DND-41 (cell line): Measurements from ENCODE around the gene CKAP5.

ENCODE experiments used
- ATAC-seq: fragments of 200-7000 bp; cut with Tn5 transposase; 3 replicates; pipeline ENCODE4 v1.9.1; 2021; ENCODE audit warnings: low read depth; ENCODE audit not compliant: insufficient read depth
- DNase-seq: peaks from one replicate; pipeline ENCODE4 v3.0.0-alpha.2; 2020
- H2AFZ ChIP-seq: 2 replicates; pipeline ENCODE4 v1.6.0; 2012; ENCODE audit warnings: low read depth, low read length
- H3K27ac ChIP-seq: 2 replicates; pipeline ENCODE4 v1.5.1; 2012; ENCODE audit warnings: low read length, inconsistent platforms
- H3K27me3 ChIP-seq: fragments of 200-600 bp; sonication (generic); 2 replicates; pipeline ENCODE4 v1.6.0; 2012; ENCODE audit warnings: low read length, mild to moderate bottlenecking, inconsistent platforms; ENCODE audit not compliant: insufficient read depth, poor library complexity
- H3K36me3 ChIP-seq: 2 replicates; pipeline ENCODE4 v1.5.1; 2012; ENCODE audit warnings: low read length, inconsistent platforms; ENCODE audit not compliant: insufficient read depth
- H3K4me1 ChIP-seq: 2 replicates; pipeline ENCODE4 v1.5.1; 2012; ENCODE audit warnings: mild to moderate bottlenecking, low read length; ENCODE audit not compliant: insufficient read depth
- H3K4me2 ChIP-seq: 2 replicates; pipeline ENCODE4 v1.6.0; 2012; ENCODE audit warnings: mild to moderate bottlenecking, moderate library complexity, low read length, inconsistent platforms; ENCODE audit not compliant: insufficient read depth
- H3K4me3 ChIP-seq, 2 experiments: fragments of 200-600 bp in 1 of 2; shearing (Covaris generic) in 1 of 2; 2 replicates each; pipeline ENCODE4 v1.5.1; 2012 to 2016; ENCODE audit warnings: inconsistent platforms in 2 of 2, low read length in 2 of 2, mild to moderate bottlenecking in 2 of 2, low read depth in 1 of 2, moderate library complexity in 1 of 2
- H3K79me2 ChIP-seq: 2 replicates; pipeline ENCODE4 v1.6.0; 2012; ENCODE audit warnings: low read length, inconsistent platforms; ENCODE audit not compliant: insufficient read depth
- H3K9ac ChIP-seq: 2 replicates; pipeline ENCODE4 v1.6.0; 2012; ENCODE audit warnings: low read depth, mild to moderate bottlenecking, inconsistent platforms, low read length, moderate library complexity
- H3K9me3 ChIP-seq: 2 replicates; pipeline ENCODE4 v1.5.1; 2012; ENCODE audit warnings: low read length, moderate library complexity, mild to moderate bottlenecking, inconsistent platforms; ENCODE audit not compliant: insufficient read depth, severe bottlenecking
- H4K20me1 ChIP-seq: 2 replicates; pipeline ENCODE4 v1.6.0; 2012; ENCODE audit warnings: low read length; ENCODE audit not compliant: insufficient read depth
- EZH2 ChIP-seq: IDR thresholded peaks from 3 replicates; pipeline ENCODE4 v1.6.1; 2012; ENCODE audit warnings: borderline replicate concordance, low read depth, mild to moderate bottlenecking, moderate library complexity, low read length, inconsistent platforms; ENCODE audit not compliant: severe bottlenecking
- TF ChIP-seq, protein P1 (sequence below): IDR thresholded peaks from 2 replicates; pipeline ENCODE4 v1.5.1; 2012; ENCODE audit warnings: borderline replicate concordance, low read length, moderate library complexity, mild to moderate bottlenecking; ENCODE audit not compliant: poor library complexity, severe bottlenecking; ENCODE audit errors: extremely low read depth

CKAP5 gene

GRCh38 chr11:46837860-46838259 is 8.2 kb downstream of the CKAP5 start:
- ATAC-seq (no peak), DNase-seq (no peak)
- H3K79me2 ChIP-seq = peaks cover 99% of the 10 kb centered on the region
- peaks cover 13% of the 10 kb centered on the region; the same call in 1 of the 2 replicates for H3K36me3 ChIP-seq
- H3K9me3 ChIP-seq = no peaks in the 10 kb centered on the region
- no peak overlapping the region for H3K4me3 ChIP-seq
- no peak overlapping the region for H3K4me2 ChIP-seq
- H3K4me1 ChIP-seq = peaks cover 8% of the 10 kb centered on the region
- TF ChIP-seq, protein P1, sequence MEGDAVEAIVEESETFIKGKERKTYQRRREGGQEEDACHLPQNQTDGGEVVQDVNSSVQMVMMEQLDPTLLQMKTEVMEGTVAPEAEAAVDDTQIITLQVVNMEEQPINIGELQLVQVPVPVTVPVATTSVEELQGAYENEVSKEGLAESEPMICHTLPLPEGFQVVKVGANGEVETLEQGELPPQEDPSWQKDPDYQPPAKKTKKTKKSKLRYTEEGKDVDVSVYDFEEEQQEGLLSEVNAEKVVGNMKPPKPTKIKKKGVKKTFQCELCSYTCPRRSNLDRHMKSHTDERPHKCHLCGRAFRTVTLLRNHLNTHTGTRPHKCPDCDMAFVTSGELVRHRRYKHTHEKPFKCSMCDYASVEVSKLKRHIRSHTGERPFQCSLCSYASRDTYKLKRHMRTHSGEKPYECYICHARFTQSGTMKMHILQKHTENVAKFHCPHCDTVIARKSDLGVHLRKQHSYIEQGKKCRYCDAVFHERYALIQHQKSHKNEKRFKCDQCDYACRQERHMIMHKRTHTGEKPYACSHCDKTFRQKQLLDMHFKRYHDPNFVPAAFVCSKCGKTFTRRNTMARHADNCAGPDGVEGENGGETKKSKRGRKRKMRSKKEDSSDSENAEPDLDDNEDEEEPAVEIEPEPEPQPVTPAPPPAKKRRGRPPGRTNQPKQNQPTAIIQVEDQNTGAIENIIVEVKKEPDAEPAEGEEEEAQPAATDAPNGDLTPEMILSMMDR = no peak
- TF ChIP-seq EZH2 = no peak
- H3K9ac ChIP-seq = no peak overlapping the region
- no peaks in the 10 kb centered on the region for H3K27me3 ChIP-seq
- no peak overlapping the region for H2AFZ ChIP-seq
- no peak overlapping the region for H3K27ac ChIP-seq
- H4K20me1 ChIP-seq = peaks cover 73% of the 10 kb centered on the region; the same call in 1 of the 2 replicates

GRCh38 chr11:46836870-46837269 is 9.2 kb downstream of the CKAP5 start:
- Histone ChIP-seq H3K27ac (no peak overlapping the region), H3K4me2 (no peak overlapping the region), H2AFZ (no peak overlapping the region), H3K79me2 (peaks cover 99% of the 10 kb centered on the region), H3K4me3 (no peak overlapping the region), H3K9ac (no peak overlapping the region), H3K4me1 (0 out of 2 replicates have a peak, but pooled peaks cover 8% of the 10 kb centered on the region), H4K20me1 (peaks cover 72% of the 10 kb centered on the region; the same call in 1 of the 2 replicates), H3K36me3 (peaks cover 7% of the 10 kb centered on the region; the same call in 1 of the 2 replicates), H3K27me3 (no peaks in the 10 kb centered on the region), H3K9me3 (no peaks in the 10 kb centered on the region)
- no peak for ATAC-seq
- DNase-seq = no peak
- no peak for TF ChIP-seq EZH2
- TF ChIP-seq, protein P1 = no peak

- Histone ChIP-seq H3K36me3 (peaks cover 3% of the 10 kb centered on the region; the same call in 1 of the 2 replicates), H3K27me3 (no peaks in the 10 kb centered on the region), H3K4me1 (0 out of 2 replicates have a peak, but pooled peaks cover 7% of the 10 kb centered on the region), H3K4me2 (no peak overlapping the region), H3K79me2 (peaks cover 99% of the 10 kb centered on the region), H3K9me3 (no peaks in the 10 kb centered on the region), H3K27ac (no peak overlapping the region), H3K9ac (no peak overlapping the region), H2AFZ (no peak overlapping the region), H4K20me1 (peaks cover 71% of the 10 kb centered on the region; the same call in 1 of the 2 replicates), H3K4me3 (no peak overlapping the region)
- no peak for TF ChIP-seq EZH2
- TF ChIP-seq, protein P1 = no peak
- no peak for DNase-seq
- no peak for ATAC-seq
Measured at GRCh38 chr11:46836431-46836830, 9.6 kb downstream of the CKAP5 start.
